OCI-LY7 (cell line): Measurements from ENCODE around the gene LHPP. TPM values are rescaled to one million over a fixed set of nuclear protein-coding genes. Genes with fewer than 3 reads are reported as not detected.
"Not testable (repeated sequence)": the region's sequence is repeated elsewhere in the genome, so short reads cannot be mapped to it uniquely, and the experiment has no call there.

Experiments used
- BruUV-seq: library from RNA; stranded (reverse); fragments of 400-500 nt; replicated peaks from 2 replicates; lab custom pipeline; 2021; lab: Mats Ljungman, UMichigan
- CTCF ChIA-PET: fragments of 300-600 bp; sonication (Branson Sonifier 250); formaldehyde crosslinking; loops from one replicate; lab custom pipeline; 2022; ENCODE audit warnings: antibody characterized with exemption; ENCODE audit not compliant: unreplicated experiment; lab: Charles Lee
- POLR2A ChIA-PET: fragments of 300-600 bp; sonication (Branson Sonifier 250); formaldehyde crosslinking; loops from one replicate; lab custom pipeline; 2022; ENCODE audit warnings: antibody characterized with exemption; lab: Charles Lee
- DNase-seq: peaks from one replicate; pipeline ENCODE4 v3.0.0-alpha.2; 2015; ENCODE audit warnings: low spot score
- H2AFZ ChIP-seq: fragments of 200-600 bp; sonication (generic), shearing (Covaris generic); 2 replicates; pipeline ENCODE4 v1.6.1; 2014; ENCODE audit warnings: mild to moderate bottlenecking, antibody characterized with exemption, low read length, moderate library complexity
- H3K27ac ChIP-seq: fragments of 200-600 bp; sonication (generic); 2 replicates; pipeline ENCODE4 v1.5.1; 2014; ENCODE audit warnings: mixed run types, low read depth, mild to moderate bottlenecking, moderate library complexity, low read length, inconsistent platforms; ENCODE audit not compliant: poor library complexity, severe bottlenecking
- H3K36me3 ChIP-seq: fragments of 200-600 bp; sonication (generic); 2 replicates; pipeline ENCODE4 v1.6.1; 2014; ENCODE audit warnings: mild to moderate bottlenecking, antibody characterized with exemption, low read length, moderate library complexity, mixed read lengths; ENCODE audit not compliant: insufficient read depth
- H3K4me1 ChIP-seq: fragments of 200-600 bp; sonication (generic); 2 replicates; pipeline ENCODE4 v1.5.1; 2014; ENCODE audit warnings: mild to moderate bottlenecking, low read length; ENCODE audit not compliant: insufficient read depth, poor library complexity, severe bottlenecking
- H3K4me2 ChIP-seq: fragments of 200-600 bp; sonication (generic); 2 replicates; pipeline ENCODE4 v1.6.1; 2014; ENCODE audit warnings: mild to moderate bottlenecking, low read length
- H3K4me3 ChIP-seq: fragments of 200-600 bp; sonication (generic); 2 replicates; pipeline ENCODE4 v1.5.1; 2014; ENCODE audit warnings: mild to moderate bottlenecking, low read depth, low read length; ENCODE audit not compliant: poor library complexity, severe bottlenecking
- H3K79me2 ChIP-seq: fragments of 200-600 bp; sonication (generic); 2 replicates; pipeline ENCODE4 v1.6.1; 2016; ENCODE audit warnings: low read depth, mild to moderate bottlenecking, low read length, moderate library complexity, mixed read lengths; ENCODE audit not compliant: insufficient read depth
- H3K9me2 ChIP-seq: fragments of 200-600 bp; sonication (generic); 2 replicates; pipeline ENCODE4 v1.6.1; 2016; ENCODE audit warnings: mild to moderate bottlenecking, low read length, mixed read lengths; ENCODE audit not compliant: insufficient read depth
- H3K9me3 ChIP-seq: fragments of 200-600 bp; sonication (generic); 2 replicates; pipeline ENCODE4 v1.6.1; 2014; ENCODE audit warnings: mild to moderate bottlenecking, mixed run types, low read length, mixed read lengths
- H4K20me1 ChIP-seq: fragments of 200-600 bp; sonication (generic); 2 replicates; pipeline ENCODE4 v1.6.1; 2014; ENCODE audit warnings: mild to moderate bottlenecking, antibody characterized with exemption, low read length, moderate library complexity, mixed read lengths; ENCODE audit not compliant: insufficient read depth
- EZH2phosphoT487 ChIP-seq: fragments of 200-600 bp; sonication (generic); IDR thresholded peaks from 2 replicates; pipeline ENCODE4 v1.6.1; 2018; ENCODE audit warnings: low read depth, borderline replicate concordance, mild to moderate bottlenecking, mixed run types, antibody characterized with exemption, low read length, moderate library complexity, mixed read lengths
- intact Hi-C: fragments of 100-400 bp; cut with micrococcal nuclease; formaldehyde crosslinking; loops from one replicate; pipeline ENCODE4 v1.10.0; 2022; ENCODE audit not compliant: unreplicated experiment
- total RNA-seq, 2 experiments: library from RNA; depleted of rRNA in 1 of 2; stranded (reverse); fragments of >200 nt in 1 of 2; shearing (Covaris generic) in 1 of 2; gene quantifications; 2 replicates each; pipeline ENCODE4 v1.2.3, GENCODE V29; 2014 to 2022
- TF ChIP-seq, protein P1 (sequence below): fragments of 200-600 bp; sonication (generic); conservative IDR thresholded peaks from 2 replicates; pipeline ENCODE4 v1.5.1; 2014; ENCODE audit warnings: mild to moderate bottlenecking, antibody characterized with exemption, low read length, moderate library complexity, mixed read lengths

LHPP gene
- total RNA-seq, 2 experiments from 2014 or later: 30.3 to 65.2 TPM

DNA sequence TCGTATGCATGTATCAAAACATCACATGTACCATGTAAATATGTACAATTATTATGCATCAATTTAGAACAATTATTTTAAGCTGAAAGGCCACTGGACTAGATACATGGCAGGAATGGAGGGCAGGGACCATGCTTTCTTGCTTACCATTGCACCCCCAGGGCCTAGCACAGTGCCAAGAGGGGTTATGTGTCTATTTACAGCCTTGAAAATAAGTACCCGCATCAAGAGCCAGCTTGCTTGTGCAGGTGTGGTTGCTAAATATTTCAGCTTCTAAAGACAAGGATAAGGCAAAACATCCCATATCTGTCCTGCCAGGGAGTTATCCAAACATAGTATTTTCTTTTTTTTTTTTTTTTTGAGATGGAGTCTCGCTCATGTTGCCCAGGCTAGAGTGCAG lies 28.2 kb upstream of the LHPP start:
- no peak overlapping the region for H3K27ac ChIP-seq
- H3K4me1 ChIP-seq: peaks cover 8% of the 10 kb centered on the region
- H3K9me3 ChIP-seq: no peaks in the 10 kb centered on the region
- H4K20me1 ChIP-seq: no peaks in the 10 kb centered on the region
- intact Hi-C loops: no loop called here
- H3K79me2 ChIP-seq: no peaks in the 10 kb centered on the region
- no peak for TF ChIP-seq EZH2phosphoT487
- TF ChIP-seq, protein P1, sequence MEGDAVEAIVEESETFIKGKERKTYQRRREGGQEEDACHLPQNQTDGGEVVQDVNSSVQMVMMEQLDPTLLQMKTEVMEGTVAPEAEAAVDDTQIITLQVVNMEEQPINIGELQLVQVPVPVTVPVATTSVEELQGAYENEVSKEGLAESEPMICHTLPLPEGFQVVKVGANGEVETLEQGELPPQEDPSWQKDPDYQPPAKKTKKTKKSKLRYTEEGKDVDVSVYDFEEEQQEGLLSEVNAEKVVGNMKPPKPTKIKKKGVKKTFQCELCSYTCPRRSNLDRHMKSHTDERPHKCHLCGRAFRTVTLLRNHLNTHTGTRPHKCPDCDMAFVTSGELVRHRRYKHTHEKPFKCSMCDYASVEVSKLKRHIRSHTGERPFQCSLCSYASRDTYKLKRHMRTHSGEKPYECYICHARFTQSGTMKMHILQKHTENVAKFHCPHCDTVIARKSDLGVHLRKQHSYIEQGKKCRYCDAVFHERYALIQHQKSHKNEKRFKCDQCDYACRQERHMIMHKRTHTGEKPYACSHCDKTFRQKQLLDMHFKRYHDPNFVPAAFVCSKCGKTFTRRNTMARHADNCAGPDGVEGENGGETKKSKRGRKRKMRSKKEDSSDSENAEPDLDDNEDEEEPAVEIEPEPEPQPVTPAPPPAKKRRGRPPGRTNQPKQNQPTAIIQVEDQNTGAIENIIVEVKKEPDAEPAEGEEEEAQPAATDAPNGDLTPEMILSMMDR: no peak
- POLR2A ChIA-PET: interaction anchor here (0.7 kb wide), 1 partner anchor 115 kb away, joined by 4 read pairs; no protein-coding TSS in a partner anchor
- H3K4me2 ChIP-seq: no peak overlapping the region
- CTCF ChIA-PET: no interaction called here
- BruUV-seq: no TSS peak
- H3K4me3 ChIP-seq: no peak overlapping the region
- no peak for DNase-seq
- H3K36me3 ChIP-seq: no peaks in the 10 kb centered on the region
- H2AFZ ChIP-seq: no peak overlapping the region
- H3K9me2 ChIP-seq: no peaks in the 10 kb centered on the region

DNA sequence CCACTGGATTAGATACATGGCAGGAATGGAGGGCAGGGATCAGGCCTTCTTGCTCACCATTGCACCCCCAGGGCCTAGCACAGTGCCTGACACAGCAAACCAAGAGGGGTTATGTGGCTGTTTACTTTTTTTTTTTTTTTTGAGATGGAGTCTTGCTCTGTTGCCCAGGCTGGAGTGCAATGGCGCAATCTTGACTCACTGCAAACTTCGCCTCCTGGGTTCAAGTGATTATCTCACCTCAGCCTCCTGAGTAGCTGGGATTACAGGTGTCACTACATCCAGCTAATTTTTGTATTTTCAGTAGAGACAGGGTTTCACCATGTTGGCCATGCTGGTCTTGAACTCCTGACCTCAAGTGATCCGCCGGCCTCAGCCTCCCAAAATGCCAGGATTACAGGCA lies 25.9 kb upstream of the LHPP start:
- H4K20me1 ChIP-seq, H3K79me2 ChIP-seq, CTCF ChIA-PET, DNase-seq, BruUV-seq, H3K27ac ChIP-seq, H3K9me2 ChIP-seq, H3K4me1 ChIP-seq, H3K4me2 ChIP-seq, H2AFZ ChIP-seq, H3K9me3 ChIP-seq, H3K36me3 ChIP-seq, intact Hi-C loops, H3K4me3 ChIP-seq: not testable (repeated sequence)
- POLR2A ChIA-PET: interaction anchor here (0.7 kb wide), 2 partner anchors 19 to 328 kb away, joined by 3 to 4 read pairs; no protein-coding TSS in a partner anchor

DNA sequence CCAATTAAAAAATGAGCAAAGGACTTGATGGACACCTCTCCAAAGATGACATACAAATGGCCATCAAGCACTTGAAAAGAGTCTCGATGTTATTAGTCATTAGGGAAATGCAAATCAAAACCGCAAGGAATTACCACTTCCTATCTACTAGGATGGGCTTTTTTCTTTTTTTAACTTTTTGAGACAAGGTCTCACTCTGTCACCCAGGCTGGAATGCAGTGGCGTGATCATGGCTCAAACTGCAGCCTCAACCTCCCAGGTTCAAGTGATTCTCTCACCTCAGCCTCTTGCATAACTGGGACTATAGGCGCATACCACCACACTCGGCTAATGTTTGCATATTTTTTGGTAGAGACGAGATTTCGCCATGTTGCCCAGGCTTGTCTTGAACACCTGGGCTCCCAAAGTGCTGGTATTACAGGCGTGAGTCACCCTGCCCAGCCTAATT lies 25.4 kb upstream of the LHPP start:
- ChIA-PET POLR2A (interaction anchor here (0.7 to 1.1 kb wide), 3 partner anchors 12 to 329 kb away, joined by 3 to 4 read pairs (median 3); no protein-coding TSS in a partner anchor), CTCF (no interaction called here)
- intact Hi-C loops: no loop called here
- DNase-seq: peak; percentile 8
- peak overlapping the region; percentile 40 for H3K4me2 ChIP-seq
- TF ChIP-seq, protein P1: no peak
- no peak for TF ChIP-seq EZH2phosphoT487
- H3K79me2 ChIP-seq: no peaks in the 10 kb centered on the region
- H4K20me1 ChIP-seq: no peaks in the 10 kb centered on the region
- no peaks in the 10 kb centered on the region for H3K9me3 ChIP-seq
- H3K27ac ChIP-seq: no peak overlapping the region
- H3K4me1 ChIP-seq: peaks cover 8% of the 10 kb centered on the region
- no TSS peak for BruUV-seq
- no peak overlapping the region for H3K4me3 ChIP-seq
- H3K36me3 ChIP-seq: no peaks in the 10 kb centered on the region
- no peaks in the 10 kb centered on the region for H3K9me2 ChIP-seq
- H2AFZ ChIP-seq: no peak overlapping the region

DNA sequence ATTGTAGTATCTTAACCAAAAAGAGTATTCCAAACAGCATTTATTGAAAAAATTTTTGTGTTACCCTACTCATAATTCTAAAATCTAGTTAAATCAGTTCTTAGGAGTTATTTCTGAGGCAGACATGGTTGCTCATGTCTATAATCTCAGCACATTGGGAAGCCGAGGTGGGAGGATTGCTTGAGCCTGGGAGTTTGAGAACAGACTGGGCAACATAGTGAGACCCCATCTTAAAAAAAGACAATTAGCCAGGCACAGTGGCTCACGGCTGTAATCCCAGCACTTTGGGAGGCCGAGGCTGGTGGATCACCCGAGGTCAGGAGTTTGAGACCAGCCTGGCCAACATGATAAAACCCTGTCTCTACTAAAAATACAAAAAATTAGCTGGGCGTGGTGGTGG lies 19.9 kb upstream of the LHPP start:
- H3K9me2 ChIP-seq, H3K9me3 ChIP-seq, H3K27ac ChIP-seq, BruUV-seq, CTCF ChIA-PET, H3K36me3 ChIP-seq, H3K4me2 ChIP-seq, H4K20me1 ChIP-seq, H3K4me1 ChIP-seq, H2AFZ ChIP-seq, H3K4me3 ChIP-seq, DNase-seq, intact Hi-C loops, H3K79me2 ChIP-seq: not testable (repeated sequence)
- POLR2A ChIA-PET: interaction anchor here (0.6 kb wide), 1 partner anchor 11 kb away, joined by 5 read pairs; no protein-coding TSS in a partner anchor
